ENCODE results near the gene ANG. TPM values are rescaled to one million over a fixed set of nuclear protein-coding genes. Genes with fewer than 3 reads are reported as not detected.
"Not testable (repeated sequence)": the region's sequence is repeated elsewhere in the genome, so short reads cannot be mapped to it uniquely, and the experiment has no call there.

The ANG gene
- total RNA-seq, 1 experiment from 2014 or later: 3.2 TPM

DNA sequence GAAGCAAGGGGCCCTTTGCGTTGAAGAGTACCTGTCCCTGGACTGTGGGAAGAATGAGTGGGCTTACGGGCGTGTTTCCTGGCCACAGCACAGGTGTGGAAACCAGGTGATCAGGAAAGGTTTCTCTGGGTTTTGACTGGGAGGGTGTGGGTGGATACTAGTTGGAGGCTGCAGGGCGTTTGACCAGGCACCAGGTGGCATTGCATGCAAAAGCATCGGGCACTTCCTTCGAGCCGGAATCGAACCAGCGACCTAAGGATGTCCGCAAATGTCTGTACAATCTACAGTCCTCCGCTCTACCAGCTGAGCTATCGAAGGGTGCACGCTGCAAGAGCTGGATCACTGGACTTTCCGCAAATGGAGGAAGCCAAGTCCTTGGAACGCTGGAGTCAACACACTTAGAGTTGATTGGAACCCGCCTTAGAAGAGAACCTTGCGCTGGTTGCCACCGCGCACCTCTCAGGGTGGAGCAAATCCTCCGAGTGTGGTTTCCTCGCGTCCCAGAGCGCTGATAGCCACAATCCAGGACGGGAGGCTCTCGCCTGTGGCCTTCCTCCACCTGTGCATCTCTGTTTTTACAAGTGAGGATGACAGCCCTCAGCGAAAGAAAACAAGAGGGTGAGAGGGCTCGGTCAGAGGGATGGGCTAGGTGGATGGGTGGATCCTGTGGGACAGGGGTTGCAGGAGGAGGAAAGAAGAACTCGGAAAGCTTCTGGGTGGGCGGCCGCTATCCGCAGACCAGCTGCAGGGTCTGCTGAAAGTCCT lies 25.4 kb upstream of the ANG start:
- Histone ChIP-seq H4K91ac (ENCODE audit: insufficient read length, low read depth, low read length) (no peak overlapping the region), H3T11ph (ENCODE audit: low read length) (no peak overlapping the region), H2BK20ac (ENCODE audit: low read depth, low read length, poor library complexity, severe bottlenecking) (no peak overlapping the region), H3K23ac (ENCODE audit: insufficient read length, low read depth, low read length) (no peak overlapping the region), H3K4ac (ENCODE audit: low read depth, low read length) (no peak overlapping the region), H3K27me3 (ENCODE audit: insufficient read depth, low read length) (no peaks in the 10 kb centered on the region; the same call in 1 of the 2 replicates), H2BK5ac (ENCODE audit: insufficient read length, low read length) (no peak overlapping the region), H3K14ac (ENCODE audit: insufficient read depth, low read length) (no peak overlapping the region), H3K79me1 (ENCODE audit: insufficient read depth, low read depth, low read length, poor library complexity, severe bottlenecking) (no peaks in the 10 kb centered on the region), H2BK120ac (ENCODE audit: low read depth, low read length, poor library complexity, severe bottlenecking) (no peak overlapping the region), H3K9ac (ENCODE audit: extremely low read depth, insufficient read length, low read length) (no peak overlapping the region), H3K56ac (ENCODE audit: insufficient read length, low read depth, low read length) (no peak overlapping the region), H3K9me3 (ENCODE audit: control insufficient read depth, low read depth, low read length) (no peaks in the 10 kb centered on the region), H3K18ac (ENCODE audit: insufficient read length, low read depth, low read length) (no peak overlapping the region), H4K20me1 (ENCODE audit: control insufficient read depth, insufficient read depth, insufficient read length) (peaks cover 3% of the 10 kb centered on the region), H2BK15ac (ENCODE audit: low read depth, low read length) (no peak overlapping the region), H4K5ac (ENCODE audit: insufficient read length, low read depth, low read length) (no peak overlapping the region), H3K4me2 (ENCODE audit: insufficient read depth, insufficient read length, low read length) (peak overlapping the region; percentile 99), H3K4me1 (ENCODE audit: insufficient read depth, low read length) (no peaks in the 10 kb centered on the region), H3K23me2 (ENCODE audit: insufficient read length, low read depth, low read length, poor library complexity, severe bottlenecking) (peaks cover 6% of the 10 kb centered on the region), H3K27ac (ENCODE audit: insufficient read length, low read depth, low read length) (no peak overlapping the region), H3K79me2 (ENCODE audit: insufficient read depth, low read length) (no peaks in the 10 kb centered on the region), H2AK5ac (ENCODE audit: insufficient read length, low read length) (no peak overlapping the region), H4K8ac (replicated peaks; ENCODE audit: insufficient read length, low read depth, low read length) (no peak overlapping the region), H2AFZ (ENCODE audit: low read length) (no peak overlapping the region), H2BK12ac (ENCODE audit: insufficient read length, low read depth, low read length) (no peak overlapping the region)
- Mint-ChIP-seq H3K4me3 (peak overlapping the region; percentile 90 to 96), H3K27me3 (ENCODE audit: low read depth) (peaks cover 46% of the 10 kb centered on the region), H3K4me1 (peaks cover 11 to 14% of the 10 kb centered on the region in 2 experiments), H3K9me3 (no peaks in the 10 kb centered on the region; a peak in 1 of 5 replicates), H3K27ac (0 out of 7 replicates have a peak overlapping the region, but pooled peaks of 1 of the 3 experiments have one; percentile 28), H3K36me3 (ENCODE audit: insufficient read depth in 1 of 3, low read depth in 3 of 3) (no peaks in the 10 kb centered on the region)
- WGBS (ENCODE audit: extremely low coverage, insufficient read length, low lambda C conversion rate): no CpG with 5 or more reads among the region's 31 CpGs
- TF ChIP-seq, protein P1, sequence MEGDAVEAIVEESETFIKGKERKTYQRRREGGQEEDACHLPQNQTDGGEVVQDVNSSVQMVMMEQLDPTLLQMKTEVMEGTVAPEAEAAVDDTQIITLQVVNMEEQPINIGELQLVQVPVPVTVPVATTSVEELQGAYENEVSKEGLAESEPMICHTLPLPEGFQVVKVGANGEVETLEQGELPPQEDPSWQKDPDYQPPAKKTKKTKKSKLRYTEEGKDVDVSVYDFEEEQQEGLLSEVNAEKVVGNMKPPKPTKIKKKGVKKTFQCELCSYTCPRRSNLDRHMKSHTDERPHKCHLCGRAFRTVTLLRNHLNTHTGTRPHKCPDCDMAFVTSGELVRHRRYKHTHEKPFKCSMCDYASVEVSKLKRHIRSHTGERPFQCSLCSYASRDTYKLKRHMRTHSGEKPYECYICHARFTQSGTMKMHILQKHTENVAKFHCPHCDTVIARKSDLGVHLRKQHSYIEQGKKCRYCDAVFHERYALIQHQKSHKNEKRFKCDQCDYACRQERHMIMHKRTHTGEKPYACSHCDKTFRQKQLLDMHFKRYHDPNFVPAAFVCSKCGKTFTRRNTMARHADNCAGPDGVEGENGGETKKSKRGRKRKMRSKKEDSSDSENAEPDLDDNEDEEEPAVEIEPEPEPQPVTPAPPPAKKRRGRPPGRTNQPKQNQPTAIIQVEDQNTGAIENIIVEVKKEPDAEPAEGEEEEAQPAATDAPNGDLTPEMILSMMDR (conservative IDR thresholded peaks at IDR 0.05): peak; percentile 67
- peak; percentile 91 for DNase-seq

DNA sequence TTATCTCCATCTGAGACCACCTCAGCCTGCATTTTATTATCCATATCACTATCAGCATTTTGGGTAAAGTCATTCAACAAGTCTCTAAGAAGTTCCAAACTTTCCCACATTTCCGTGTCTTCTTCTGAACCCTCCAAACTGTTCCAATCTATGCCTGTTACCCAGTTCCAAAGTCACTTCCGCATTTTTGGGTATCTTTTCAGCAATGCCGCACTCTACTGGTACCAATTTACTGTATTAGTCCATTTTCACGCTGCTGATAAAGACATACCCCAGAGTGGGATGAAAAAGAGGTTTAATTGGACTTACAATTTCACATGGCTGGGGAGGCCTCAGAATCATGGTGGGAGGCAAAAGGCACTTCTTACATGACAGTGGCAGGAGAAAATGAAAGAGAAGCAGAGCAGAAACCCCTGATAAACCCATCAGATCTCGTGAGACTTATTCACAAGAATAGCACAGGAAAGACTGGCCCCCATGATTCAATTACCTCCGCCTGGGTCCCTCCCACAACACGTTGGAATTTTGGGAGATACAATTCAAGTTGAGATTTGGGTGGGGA lies 22.1 kb upstream of the ANG start:
- H3K4me3 Mint-ChIP-seq; H3K4me1 ChIP-seq (ENCODE audit: insufficient read depth, low read length); DNase-seq; H2AK5ac ChIP-seq (ENCODE audit: insufficient read length, low read length); H3K9me3 Mint-ChIP-seq; H3K23ac ChIP-seq (ENCODE audit: insufficient read length, low read depth, low read length); H4K20me1 ChIP-seq (ENCODE audit: control insufficient read depth, insufficient read depth, insufficient read length); H2BK5ac ChIP-seq (ENCODE audit: insufficient read length, low read length); H3K18ac ChIP-seq (ENCODE audit: insufficient read length, low read depth, low read length); H2BK20ac ChIP-seq (ENCODE audit: low read depth, low read length, poor library complexity, severe bottlenecking); H3K4ac ChIP-seq (ENCODE audit: low read depth, low read length); H3K14ac ChIP-seq (ENCODE audit: insufficient read depth, low read length); H3K27ac ChIP-seq (ENCODE audit: insufficient read length, low read depth, low read length); H3K36me3 Mint-ChIP-seq (ENCODE audit: insufficient read depth in 1 of 3, low read depth in 3 of 3); H3T11ph ChIP-seq (ENCODE audit: low read length); H2BK12ac ChIP-seq (ENCODE audit: insufficient read length, low read depth, low read length); H3K9me3 ChIP-seq (ENCODE audit: control insufficient read depth, low read depth, low read length); H3K27ac Mint-ChIP-seq; H3K23me2 ChIP-seq (ENCODE audit: insufficient read length, low read depth, low read length, poor library complexity, severe bottlenecking); H3K79me2 ChIP-seq (ENCODE audit: insufficient read depth, low read length); H4K8ac ChIP-seq (replicated peaks; ENCODE audit: insufficient read length, low read depth, low read length); H3K4me2 ChIP-seq (ENCODE audit: insufficient read depth, insufficient read length, low read length); H4K91ac ChIP-seq (ENCODE audit: insufficient read length, low read depth, low read length); H2BK120ac ChIP-seq (ENCODE audit: low read depth, low read length, poor library complexity, severe bottlenecking); H3K9ac ChIP-seq (ENCODE audit: extremely low read depth, insufficient read length, low read length); H3K27me3 ChIP-seq (ENCODE audit: insufficient read depth, low read length); H3K79me1 ChIP-seq (ENCODE audit: insufficient read depth, low read depth, low read length, poor library complexity, severe bottlenecking); H3K56ac ChIP-seq (ENCODE audit: insufficient read length, low read depth, low read length); H4K5ac ChIP-seq (ENCODE audit: insufficient read length, low read depth, low read length); H2BK15ac ChIP-seq (ENCODE audit: low read depth, low read length); H2AFZ ChIP-seq (ENCODE audit: low read length): not testable (repeated sequence)
- Mint-ChIP-seq H3K4me1 (peaks cover 11 to 12% of the 10 kb centered on the region in 2 experiments), H3K27me3 (ENCODE audit: low read depth) (peaks cover 36% of the 10 kb centered on the region)
- no CpG with 5 or more reads among the region's 7 CpGs for WGBS (ENCODE audit: extremely low coverage, insufficient read length, low lambda C conversion rate)

Data from H9 (cell line).